Activated T-cell treated with anti-CD3 and anti-CD28 coated beads, Interleukin-2, amount 50 U/mL, for 24 hours (primary cell): ENCODE data around the gene C6orf89.

Experiments used
- DNase-seq: peaks from one replicate; pipeline ENCODE4 v3.0.0-alpha.2; 2020
- H3K27ac Mint-ChIP-seq: 2 replicates; pipeline ENCODE4 v1.8.0; 2020; ENCODE audit warnings: mild to moderate bottlenecking, mixed read lengths
- H3K27me3 Mint-ChIP-seq: 2 replicates; pipeline ENCODE4 v1.8.0; 2020; ENCODE audit warnings: mixed read lengths
- H3K36me3 Mint-ChIP-seq: 2 replicates; pipeline ENCODE4 v1.8.0; 2020; ENCODE audit warnings: low read depth, mixed read lengths
- H3K4me1 Mint-ChIP-seq: 2 replicates; pipeline ENCODE4 v1.8.0; 2020; ENCODE audit warnings: low read depth, mixed read lengths
- H3K4me3 Mint-ChIP-seq: 2 replicates; pipeline ENCODE4 v1.8.0; 2020; ENCODE audit warnings: mild to moderate bottlenecking, moderate library complexity, mixed read lengths
- H3K9me3 Mint-ChIP-seq: 2 replicates; pipeline ENCODE4 v1.8.0; 2020; ENCODE audit warnings: mixed read lengths

The C6orf89 gene

DNA sequence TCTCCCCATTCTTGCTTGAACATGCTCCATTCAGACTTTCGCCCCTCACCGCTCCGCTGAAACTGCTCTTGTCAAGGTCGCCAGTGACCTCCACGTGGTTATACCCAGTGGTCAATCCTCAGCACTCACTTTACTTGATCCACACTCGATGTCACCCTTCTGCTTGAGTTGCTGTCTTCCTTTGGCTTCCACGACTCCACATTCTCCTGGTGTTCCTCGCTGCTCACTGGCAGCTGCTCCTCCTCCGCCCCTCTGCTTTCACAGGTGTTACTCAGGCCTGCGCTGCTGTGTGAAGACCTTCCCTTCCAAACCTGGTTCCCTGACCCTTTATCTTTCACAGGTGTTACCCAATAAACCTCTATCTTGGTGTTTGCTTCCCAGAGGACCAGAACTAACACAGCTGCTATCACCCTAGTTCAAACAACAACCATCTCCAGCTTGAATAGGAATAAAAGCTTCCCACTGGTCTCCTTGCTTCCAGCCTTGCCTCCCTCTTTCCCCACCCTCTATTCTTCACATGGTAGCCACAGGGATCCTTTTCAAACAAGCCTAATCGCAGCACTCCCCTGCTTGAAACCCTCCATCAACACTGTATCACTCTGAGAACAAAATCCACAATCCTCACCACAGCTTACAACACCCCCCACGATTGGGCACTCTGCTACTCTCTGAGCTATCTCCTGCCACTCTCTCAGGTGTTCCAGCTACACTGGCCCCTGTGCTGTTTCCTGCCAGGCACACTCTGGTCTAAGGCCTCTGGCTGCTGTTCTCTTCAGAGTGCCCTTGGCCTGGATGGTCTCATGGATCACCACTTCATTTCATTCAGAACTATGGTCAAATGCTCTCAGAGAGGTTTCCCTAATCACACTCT is 21.8 kb upstream of the C6orf89 start:
- H3K36me3 Mint-ChIP-seq: peaks cover 88% of the 10 kb centered on the region
- no peaks in the 10 kb centered on the region for H3K9me3 Mint-ChIP-seq
- DNase-seq: no peak
- no peaks in the 10 kb centered on the region for H3K27me3 Mint-ChIP-seq
- no peak overlapping the region for H3K27ac Mint-ChIP-seq
- no peak overlapping the region for H3K4me3 Mint-ChIP-seq
- peaks cover 63% of the 10 kb centered on the region for H3K4me1 Mint-ChIP-seq

DNA sequence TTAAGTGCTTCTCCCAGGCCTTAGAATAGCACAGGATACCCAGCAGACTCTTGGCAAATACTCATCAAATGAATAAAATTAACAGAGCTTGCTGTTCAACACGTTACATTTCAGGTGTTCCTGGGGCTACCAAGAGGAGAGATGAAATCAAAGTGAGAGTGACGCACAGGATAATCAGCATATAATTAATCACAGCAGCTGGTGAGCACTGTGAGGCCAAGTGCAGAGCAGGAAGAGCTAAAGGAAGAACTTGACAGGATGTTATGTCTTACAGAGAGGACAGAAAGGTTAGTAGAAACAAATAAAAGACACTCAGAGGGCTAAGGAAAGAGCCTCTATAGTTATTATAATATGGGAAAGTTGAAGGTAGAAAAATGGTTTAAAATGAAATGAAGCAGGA is 19.9 kb upstream of the C6orf89 start:
- Mint-ChIP-seq H3K4me3 (no peak overlapping the region), H3K27me3 (no peaks in the 10 kb centered on the region), H3K9me3 (no peaks in the 10 kb centered on the region), H3K27ac (peak overlapping the region; percentile 68), H3K4me1 (peaks cover 76% of the 10 kb centered on the region), H3K36me3 (peaks cover 92% of the 10 kb centered on the region)
- no peak for DNase-seq

DNA sequence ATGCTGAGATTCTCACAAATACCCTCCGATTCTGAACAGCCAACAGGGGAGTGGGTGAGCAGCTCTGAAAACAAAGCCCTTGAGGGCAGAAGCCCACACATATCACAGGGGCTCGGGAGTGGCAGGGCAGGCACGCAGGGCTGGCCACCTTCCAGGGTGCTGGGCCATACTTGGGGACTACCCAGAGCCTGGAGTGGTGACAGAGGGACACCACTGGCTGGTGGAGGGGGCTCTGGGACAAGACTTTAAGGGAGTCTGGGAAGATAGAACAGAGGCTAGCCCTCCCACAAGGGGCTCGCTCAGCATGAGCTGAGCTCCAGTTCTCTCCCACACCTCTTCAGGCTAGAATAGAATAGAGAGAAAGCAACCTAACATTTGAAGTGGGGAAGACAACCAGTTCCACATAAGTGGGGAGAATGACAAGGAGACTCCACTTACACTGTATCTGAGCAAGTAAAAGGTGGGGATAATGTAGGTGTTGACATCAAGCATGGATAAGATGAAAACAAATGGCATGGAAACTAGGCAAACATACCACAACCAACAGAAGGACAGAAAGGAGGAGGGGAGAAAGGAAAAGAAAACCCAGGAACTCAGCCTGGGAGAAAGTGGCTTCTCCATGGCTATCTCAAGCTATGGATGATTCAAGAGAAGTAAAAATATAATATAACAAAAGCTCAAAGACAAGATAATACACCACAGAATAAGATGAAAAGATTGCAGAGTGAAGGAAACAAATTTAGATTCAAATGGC is 18.1 kb upstream of the C6orf89 start:
- Mint-ChIP-seq H3K4me3 (no peak overlapping the region), H3K4me1 (peaks cover 86% of the 10 kb centered on the region), H3K9me3 (no peaks in the 10 kb centered on the region), H3K27ac (peak overlapping the region; percentile 28), H3K36me3 (peaks cover 94% of the 10 kb centered on the region), H3K27me3 (no peaks in the 10 kb centered on the region)
- no peak for DNase-seq

DNA sequence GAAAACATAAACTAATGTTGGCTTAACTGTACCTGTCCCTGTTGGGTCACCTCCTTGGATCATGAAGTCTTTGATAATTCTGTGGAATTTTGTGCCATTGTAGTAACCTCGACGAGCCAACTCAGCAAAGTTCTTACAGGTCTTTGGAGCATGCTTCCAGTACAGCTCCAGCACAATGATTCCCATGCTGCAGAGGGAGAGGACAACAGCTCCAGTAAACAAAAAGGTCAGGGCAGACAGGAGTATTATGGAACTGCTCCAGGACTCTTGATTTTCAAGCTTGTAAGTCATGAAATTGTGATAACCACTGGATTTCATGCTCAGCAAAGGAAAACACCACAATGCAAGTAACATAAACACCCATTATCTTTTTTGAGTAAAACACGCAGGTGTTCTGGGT is 14.1 kb upstream of the C6orf89 start:
- no peaks in the 10 kb centered on the region for H3K27me3 Mint-ChIP-seq
- peak overlapping the region; percentile 28 for H3K4me3 Mint-ChIP-seq
- peaks cover 75% of the 10 kb centered on the region for H3K36me3 Mint-ChIP-seq
- H3K4me1 Mint-ChIP-seq: peaks cover 69% of the 10 kb centered on the region
- peak overlapping the region; percentile 90 for H3K27ac Mint-ChIP-seq
- no peaks in the 10 kb centered on the region for H3K9me3 Mint-ChIP-seq
- no peak for DNase-seq

DNA sequence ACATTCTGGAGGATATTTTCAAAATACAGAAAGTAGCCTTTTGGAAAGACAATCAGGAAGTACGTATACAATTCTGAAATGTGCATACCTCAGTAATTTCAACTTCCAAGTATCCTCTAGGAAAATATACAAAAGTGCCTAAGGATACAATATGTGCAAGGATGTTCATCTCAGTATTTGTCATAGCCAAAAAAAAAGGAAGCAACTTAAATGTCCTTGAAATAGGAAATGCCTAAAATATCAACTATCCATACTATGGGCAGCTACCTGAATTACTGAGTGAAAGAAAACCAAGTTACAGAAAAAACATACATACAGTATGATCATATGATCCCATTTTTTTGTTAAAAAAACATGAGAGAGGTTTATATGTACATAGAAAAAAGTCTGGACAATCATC is 12.6 kb upstream of the C6orf89 start:
- DNase-seq: no peak
- H3K36me3 Mint-ChIP-seq: peaks cover 61% of the 10 kb centered on the region
- H3K4me3 Mint-ChIP-seq: peak overlapping the region; percentile 94
- H3K27ac Mint-ChIP-seq: peak overlapping the region; percentile 99
- H3K4me1 Mint-ChIP-seq: peaks cover 55% of the 10 kb centered on the region
- peaks cover 3% of the 10 kb centered on the region for H3K27me3 Mint-ChIP-seq
- H3K9me3 Mint-ChIP-seq: no peaks in the 10 kb centered on the region

DNA sequence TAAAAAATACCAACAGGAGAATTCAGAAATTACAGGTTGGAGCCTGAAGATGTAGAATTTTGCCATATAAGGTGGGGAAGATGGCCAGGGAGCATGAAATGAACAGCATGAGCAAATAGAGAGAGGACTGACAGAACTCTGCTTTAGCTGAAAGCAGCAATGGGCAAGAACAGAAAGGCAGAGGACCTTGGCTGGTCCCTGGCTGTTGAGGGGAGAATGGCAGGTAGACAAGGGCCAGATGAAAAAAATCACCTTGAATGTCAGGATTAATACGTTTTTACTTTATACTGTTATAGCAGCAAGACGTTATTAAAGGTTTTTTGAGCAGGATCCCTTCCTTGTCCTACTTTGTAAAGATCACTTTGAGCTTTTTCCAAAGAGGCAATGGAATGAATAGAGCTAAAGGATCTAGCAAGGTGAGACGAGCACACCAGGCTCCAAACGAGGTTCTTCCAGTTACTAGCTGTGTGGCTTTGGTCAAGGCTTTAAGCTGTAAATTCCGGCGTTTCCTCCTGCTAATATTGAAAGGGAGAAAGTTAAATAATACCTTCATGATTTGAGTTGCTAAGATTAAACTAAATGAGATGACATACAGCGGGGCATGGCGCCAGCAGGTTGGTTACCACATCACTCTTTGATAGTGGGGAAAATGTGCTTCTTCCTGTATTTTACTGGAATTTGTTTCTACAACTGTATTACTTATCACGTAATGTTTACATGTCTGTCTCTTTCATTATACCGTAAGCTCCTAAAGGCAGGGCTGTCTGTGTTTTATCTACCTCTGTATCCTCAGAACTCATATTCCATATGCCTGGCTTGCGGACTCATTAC is 11.9 kb upstream of the C6orf89 start:
- Mint-ChIP-seq H3K27ac (peak overlapping the region; percentile 99), H3K9me3 (no peaks in the 10 kb centered on the region), H3K36me3 (peaks cover 54% of the 10 kb centered on the region)

DNA sequence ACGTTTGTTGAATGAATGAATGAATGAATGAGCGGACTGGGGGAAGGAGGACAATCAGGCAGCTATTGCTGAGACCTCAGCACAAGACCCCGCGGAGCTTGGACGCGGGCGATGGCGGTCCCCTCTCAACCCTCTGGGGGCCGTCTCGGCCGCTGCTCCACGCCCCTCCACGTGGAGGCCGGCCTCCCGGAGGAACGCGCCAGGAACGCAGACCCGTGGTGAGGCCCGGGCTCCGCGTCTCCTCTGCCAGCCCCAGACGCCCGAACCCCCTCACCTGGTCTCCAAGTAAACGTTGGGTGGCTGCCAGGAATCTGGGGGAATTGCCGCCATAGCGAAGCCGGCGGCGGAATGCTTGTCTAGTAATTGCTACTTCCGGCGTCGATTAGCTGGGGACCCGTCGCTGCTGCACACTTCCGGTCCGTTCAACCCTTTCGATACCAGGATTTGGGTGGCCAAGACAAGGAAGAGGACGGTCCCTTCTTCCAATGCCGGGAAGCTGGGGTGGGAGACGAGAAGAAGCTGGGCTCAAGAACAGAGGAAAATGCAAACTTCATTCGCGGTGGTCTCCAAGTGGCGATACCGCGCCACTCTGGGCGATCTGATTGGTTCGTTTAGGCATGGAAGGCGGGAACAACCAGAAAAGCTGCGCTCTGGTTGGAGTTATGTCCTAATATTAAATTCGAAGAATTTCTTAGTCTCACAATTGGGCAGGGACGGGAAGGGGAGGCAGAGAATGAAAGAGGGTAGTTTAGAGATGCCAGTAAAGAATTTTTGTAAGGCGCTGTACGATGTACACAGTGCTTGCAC is 11.1 kb upstream of the C6orf89 start, which contains the start of gene PPIL1:
Gene PPIL1 (minus strand): TSS at position 361 of the 807 bp plus-strand sequence. CDS start 31 bp downstream, at position 330.
- Mint-ChIP-seq H3K27ac (peak within 1 kb of the TSS; percentile 99), H3K4me1 (peaks cover 46% of the 10 kb centered on the region), H3K9me3 (no peaks in the 10 kb centered on the region), H3K36me3 (peaks cover 49% of the 10 kb centered on the region), H3K27me3 (peaks cover 13% of the 10 kb centered on the region), H3K4me3 (peak within 1 kb of the TSS; percentile 94)
- peak; percentile 92 for DNase-seq

More for the DNA sequence above, 11.9 kb upstream of the C6orf89 start:
- Mint-ChIP-seq H3K27me3 (peaks cover 6% of the 10 kb centered on the region), H3K4me1 (peaks cover 50% of the 10 kb centered on the region), H3K4me3 (peak overlapping the region; percentile 94)
- no peak for DNase-seq

DNA sequence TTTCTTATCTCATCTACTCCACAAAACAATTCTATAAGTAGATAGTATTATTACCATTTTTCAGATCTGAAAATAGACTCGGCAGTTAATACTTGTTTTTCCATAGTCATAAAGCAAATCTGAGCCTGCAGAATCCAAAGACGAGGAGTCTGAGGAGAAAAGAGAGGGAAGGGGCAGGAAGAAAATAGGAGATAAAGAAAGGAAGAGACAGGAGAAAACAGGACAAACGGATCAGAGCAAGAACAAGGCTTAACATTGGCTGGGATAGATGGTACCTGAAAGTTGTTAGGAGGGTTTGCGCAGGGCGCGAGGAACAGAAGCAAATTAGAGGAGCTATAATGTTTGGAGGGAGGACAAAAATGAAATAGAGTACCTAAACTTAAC is 10.5 kb upstream of the C6orf89 start:
- DNase-seq: no peak
- peaks cover 40% of the 10 kb centered on the region for H3K4me1 Mint-ChIP-seq
- peak overlapping the region; percentile 94 for H3K4me3 Mint-ChIP-seq
- peaks cover 44% of the 10 kb centered on the region for H3K36me3 Mint-ChIP-seq
- H3K27ac Mint-ChIP-seq: peak overlapping the region; percentile 99
- no peaks in the 10 kb centered on the region for H3K9me3 Mint-ChIP-seq
- peaks cover 13% of the 10 kb centered on the region for H3K27me3 Mint-ChIP-seq

DNA sequence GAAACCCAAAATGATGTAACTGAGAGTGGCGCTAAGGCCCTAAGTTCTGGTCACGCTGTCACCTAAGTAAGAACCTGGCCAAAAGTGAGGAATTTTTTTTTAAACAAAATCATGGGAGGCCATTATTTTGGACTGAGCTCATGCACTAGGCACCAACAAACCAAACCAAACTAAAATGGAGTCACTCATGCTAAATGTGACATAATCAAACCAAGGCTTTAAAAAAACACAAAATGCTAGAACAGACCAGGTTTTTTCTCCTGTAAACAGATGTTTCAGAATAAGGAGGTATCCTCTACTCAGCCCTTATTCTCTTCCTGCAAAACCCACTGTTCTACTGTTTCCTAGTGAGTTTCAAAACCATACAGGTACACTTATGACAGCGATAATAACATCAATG is 1.1 kb upstream of the C6orf89 start:
- H3K27ac Mint-ChIP-seq: peak overlapping the region; percentile 67
- peaks cover 40% of the 10 kb centered on the region for H3K4me1 Mint-ChIP-seq
- H3K9me3 Mint-ChIP-seq: no peaks in the 10 kb centered on the region
- no peak for DNase-seq
- H3K36me3 Mint-ChIP-seq: peaks cover 17% of the 10 kb centered on the region
- no peak overlapping the region for H3K4me3 Mint-ChIP-seq
- H3K27me3 Mint-ChIP-seq: peaks cover 1% of the 10 kb centered on the region

DNA sequence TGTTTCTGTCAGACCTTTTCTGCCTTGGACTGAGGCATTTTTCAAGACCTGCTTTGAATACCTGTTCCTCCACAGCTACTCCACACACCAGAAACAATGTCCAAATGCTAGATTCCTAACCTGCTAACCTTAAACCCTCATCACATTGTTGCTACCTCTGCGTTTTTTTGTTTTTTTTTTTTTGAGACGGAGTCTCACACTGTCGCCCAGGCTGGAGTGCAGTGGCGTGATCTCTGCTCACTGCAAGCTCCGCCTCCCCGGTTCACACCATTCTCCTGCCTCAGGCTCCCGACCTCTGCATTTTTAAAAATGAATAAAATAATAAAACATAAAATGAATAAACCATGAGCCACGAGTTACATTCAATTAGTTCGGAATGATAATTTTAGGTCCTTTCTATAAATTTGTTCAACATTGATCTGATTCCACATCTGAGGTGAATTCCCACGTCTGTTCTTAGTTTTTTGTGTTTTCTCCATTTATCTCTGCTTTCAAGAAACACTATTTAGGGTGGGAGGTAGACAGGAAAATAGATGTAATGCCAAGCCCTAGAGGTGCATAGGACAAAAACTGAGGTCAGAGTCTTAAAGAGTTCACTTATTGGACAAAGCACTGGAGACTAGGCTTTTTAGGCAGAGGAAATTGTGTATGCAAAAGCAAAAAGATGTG is 1.3 kb downstream of the C6orf89 start:
- H3K27me3 Mint-ChIP-seq: no peaks in the 10 kb centered on the region
- H3K9me3 Mint-ChIP-seq: no peaks in the 10 kb centered on the region
- no peak for DNase-seq
- H3K36me3 Mint-ChIP-seq: peaks cover 24% of the 10 kb centered on the region
- peak overlapping the region; percentile 92 for H3K27ac Mint-ChIP-seq
- H3K4me1 Mint-ChIP-seq: peaks cover 46% of the 10 kb centered on the region
- H3K4me3 Mint-ChIP-seq: peak overlapping the region; percentile 95

DNA sequence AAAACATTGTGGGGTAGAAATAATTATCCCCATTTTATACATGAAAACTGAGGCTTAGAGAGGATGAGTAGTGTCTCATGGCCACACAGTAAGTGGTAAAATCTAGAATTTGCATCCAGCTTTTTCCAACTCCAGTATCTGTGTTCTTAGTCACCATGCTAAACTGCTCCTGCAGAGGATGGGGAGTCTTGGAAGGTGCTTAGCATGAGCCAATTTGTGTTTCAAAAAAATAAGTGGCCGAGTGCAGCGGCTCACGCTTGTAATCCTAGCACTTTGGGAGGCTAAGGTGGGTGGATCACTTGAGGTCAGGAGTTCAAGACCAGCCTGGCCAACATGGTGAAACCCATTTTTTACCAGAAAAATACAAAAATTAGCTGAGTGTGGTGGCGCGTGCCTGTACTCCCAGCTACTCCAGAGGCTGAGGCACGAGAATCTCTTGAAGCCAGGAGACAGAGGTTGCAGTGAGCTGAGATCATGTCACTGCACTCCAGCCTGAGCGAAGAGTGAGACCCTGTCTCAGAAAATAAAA is 2.4 kb downstream of the C6orf89 start:
- no peak for DNase-seq
- no peak overlapping the region for H3K27ac Mint-ChIP-seq
- H3K27me3 Mint-ChIP-seq: no peaks in the 10 kb centered on the region
- H3K36me3 Mint-ChIP-seq: peaks cover 34% of the 10 kb centered on the region
- peaks cover 46% of the 10 kb centered on the region for H3K4me1 Mint-ChIP-seq
- H3K9me3 Mint-ChIP-seq: no peaks in the 10 kb centered on the region
- no peak overlapping the region for H3K4me3 Mint-ChIP-seq

DNA sequence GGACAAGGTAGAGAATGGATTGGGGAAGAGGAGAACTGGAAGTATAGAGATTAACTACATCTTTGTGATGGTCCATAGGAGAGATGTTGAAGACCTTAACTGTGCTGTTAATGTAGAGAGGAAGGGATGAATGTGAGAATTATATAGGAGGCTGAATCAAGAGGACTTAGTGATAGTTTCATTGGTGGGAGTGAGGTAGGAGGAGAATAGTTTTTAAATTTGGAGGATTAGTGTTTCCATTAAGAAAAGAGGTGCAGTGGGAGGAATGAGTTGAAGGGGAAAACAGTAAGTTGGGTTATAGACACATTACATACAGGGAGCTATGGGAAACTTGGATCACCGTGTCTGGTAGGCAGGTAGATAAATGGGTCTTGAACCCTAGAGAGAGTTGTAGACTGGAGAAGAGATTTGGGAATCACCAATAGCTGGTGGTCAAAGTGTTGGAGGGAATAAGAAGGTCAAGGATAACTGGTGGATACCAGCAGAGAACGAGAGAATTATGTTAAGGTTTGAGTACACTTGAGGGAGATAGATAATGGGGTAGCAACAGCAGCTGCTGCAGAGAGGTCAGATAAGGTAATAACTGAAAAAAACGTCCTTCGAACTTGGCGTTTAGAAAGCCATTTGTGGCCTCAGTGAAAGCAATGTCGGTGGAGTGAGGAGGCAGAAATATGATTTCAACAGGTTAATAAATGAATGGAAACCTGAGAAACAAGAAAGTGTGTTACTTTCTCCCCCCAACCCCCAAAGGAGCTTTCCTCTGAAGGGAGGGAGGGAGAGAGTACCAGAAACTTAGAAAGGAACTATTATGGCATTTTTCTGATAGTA is 3.1 kb downstream of the C6orf89 start:
- H3K4me1 Mint-ChIP-seq: peaks cover 46% of the 10 kb centered on the region
- H3K27ac Mint-ChIP-seq: peak overlapping the region; percentile 5

More for the DNA sequence above, 3.1 kb downstream of the C6orf89 start:
- H3K4me3 Mint-ChIP-seq: no peak overlapping the region
- no peak for DNase-seq
- H3K9me3 Mint-ChIP-seq: no peaks in the 10 kb centered on the region
- peaks cover 38% of the 10 kb centered on the region for H3K36me3 Mint-ChIP-seq
- no peaks in the 10 kb centered on the region for H3K27me3 Mint-ChIP-seq
